Stimulated activated CD4-positive, alpha-beta T cell treated with anti-CD3 and anti-CD28 coated beads, Interleukin-1b, Interleukin-23, amount 100 ng/mL, for 1 hour (primary cell): ENCODE data around the gene RNF186.
"Not testable (repeated sequence)": the region's sequence is repeated elsewhere in the genome, so short reads cannot be mapped to it uniquely, and the experiment has no call there.

Source experiments
- DNase-seq, 2 donors: peaks; one replicate each; pipeline ENCODE4 v3.0.0-alpha.2; 2020; ENCODE audit warnings: low read depth in 2 of 2

The RNF186 gene, protein sequence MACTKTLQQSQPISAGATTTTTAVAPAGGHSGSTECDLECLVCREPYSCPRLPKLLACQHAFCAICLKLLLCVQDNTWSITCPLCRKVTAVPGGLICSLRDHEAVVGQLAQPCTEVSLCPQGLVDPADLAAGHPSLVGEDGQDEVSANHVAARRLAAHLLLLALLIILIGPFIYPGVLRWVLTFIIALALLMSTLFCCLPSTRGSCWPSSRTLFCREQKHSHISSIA

GRCh38 chr1:19814681-19815503, at the start of gene RNF186:
RNF186 (minus strand) TSS chr1:19815283; CDS start chr1:19815101, 182 bp downstream.
- no peak for DNase-seq

- no peak for DNase-seq
Measured at GRCh38 chr1:19864570-19865160, 49.6 kb upstream of the RNF186 start.

- DNase-seq = no peak
Measured at GRCh38 chr1:19862944-19863343, 47.9 kb upstream of the RNF186 start.

- DNase-seq = no peak
Measured at GRCh38 chr1:19861842-19862530, 46.9 kb upstream of the RNF186 start.

GRCh38 chr1:19861034-19861433, 46.0 kb upstream of the RNF186 start:
- DNase-seq = no peak

- DNase-seq = no peak
Measured at GRCh38 chr1:19860418-19860817, 45.3 kb upstream of the RNF186 start.

DNA sequence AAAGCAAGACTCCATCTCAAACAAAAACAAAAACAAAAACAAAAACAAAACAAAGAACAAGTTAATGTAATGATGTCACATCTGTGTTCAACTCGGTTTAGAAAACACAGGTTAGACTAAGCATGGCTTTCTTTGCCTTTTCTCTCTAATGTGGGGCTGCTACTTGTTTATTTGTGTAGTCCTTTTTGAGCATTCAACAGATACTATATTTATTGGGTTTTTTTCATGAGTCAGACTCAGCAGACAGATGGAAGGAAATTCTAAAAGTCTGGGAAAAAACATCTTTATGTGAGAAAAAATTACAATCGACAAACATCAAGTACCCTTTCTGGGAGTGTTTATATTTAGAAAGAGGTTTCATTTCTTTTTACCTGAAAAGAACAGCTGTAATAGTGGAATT, 44.8 kb upstream of the RNF186 start:
- no peak for DNase-seq

DNA sequence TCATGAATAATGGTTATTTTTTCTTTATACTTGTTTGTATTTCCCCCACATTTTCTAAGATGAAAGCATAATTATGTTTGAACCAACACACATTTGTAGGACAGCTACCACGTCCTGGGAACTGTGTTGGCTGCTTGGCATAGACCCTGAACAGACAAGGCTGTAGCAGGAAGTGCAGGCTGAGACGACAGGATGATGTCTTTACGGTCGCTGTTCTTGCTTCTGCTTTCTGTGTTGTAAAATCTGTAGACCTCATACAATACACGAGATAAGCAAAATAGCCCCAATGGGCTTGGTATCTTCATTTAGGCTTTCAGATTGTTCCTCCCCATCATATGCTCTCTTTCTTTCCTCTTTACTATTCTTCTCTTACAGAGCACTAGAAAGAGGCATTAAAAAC, 43.8 kb upstream of the RNF186 start:
- DNase-seq = no peak

GRCh38 chr1:19854866-19855265, 39.8 kb upstream of the RNF186 start:
- DNase-seq = no peak

- no peak for DNase-seq
Measured at GRCh38 chr1:19852036-19852435, 37.0 kb upstream of the RNF186 start.

GRCh38 chr1:19850214-19850613, 35.1 kb upstream of the RNF186 start:
- no peak for DNase-seq

- not testable (repeated sequence) for DNase-seq
Measured at GRCh38 chr1:19849307-19849706, 34.2 kb upstream of the RNF186 start.

DNA sequence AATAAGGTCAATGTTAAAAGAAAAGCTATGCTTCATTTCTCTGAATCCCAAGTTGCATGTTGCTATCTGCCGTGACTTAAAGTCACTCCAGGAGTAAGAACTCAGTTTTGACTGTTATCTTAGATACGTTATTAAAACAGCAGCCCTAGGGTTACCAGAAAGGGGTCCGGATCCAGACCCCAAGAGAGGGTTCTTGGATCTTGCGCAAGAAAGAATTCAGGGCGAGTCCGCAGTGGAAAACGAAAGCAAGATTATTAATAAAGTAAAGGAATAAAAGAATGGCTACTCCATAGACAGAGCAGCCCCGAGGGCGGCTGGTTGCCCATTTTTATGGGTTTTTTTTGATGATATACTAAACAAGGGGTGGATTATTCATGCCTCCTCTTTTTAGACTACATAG, 32.3 kb upstream of the RNF186 start:
- not testable (repeated sequence) for DNase-seq

DNA sequence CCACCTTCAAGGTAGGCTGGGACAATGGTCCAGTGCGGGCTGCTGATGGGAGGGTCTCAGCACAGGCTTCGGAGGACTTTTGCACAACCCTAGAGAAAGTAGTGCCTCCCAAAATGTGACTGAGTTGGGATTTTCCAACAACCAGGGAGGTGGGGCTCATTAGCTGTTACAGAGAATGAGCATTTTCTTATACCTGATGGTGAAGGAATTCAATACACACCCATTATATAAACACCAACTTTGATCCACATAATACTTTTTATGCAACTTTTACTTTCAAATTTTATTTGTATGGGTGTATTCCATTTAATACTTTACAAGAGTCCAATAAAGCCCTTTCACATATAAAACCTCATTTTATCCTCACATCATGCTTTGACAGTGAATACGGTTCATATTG, 31.3 kb upstream of the RNF186 start:
- DNase-seq = no peak

- DNase-seq = no peak
Measured at GRCh38 chr1:19845555-19845954, 30.5 kb upstream of the RNF186 start.

DNA sequence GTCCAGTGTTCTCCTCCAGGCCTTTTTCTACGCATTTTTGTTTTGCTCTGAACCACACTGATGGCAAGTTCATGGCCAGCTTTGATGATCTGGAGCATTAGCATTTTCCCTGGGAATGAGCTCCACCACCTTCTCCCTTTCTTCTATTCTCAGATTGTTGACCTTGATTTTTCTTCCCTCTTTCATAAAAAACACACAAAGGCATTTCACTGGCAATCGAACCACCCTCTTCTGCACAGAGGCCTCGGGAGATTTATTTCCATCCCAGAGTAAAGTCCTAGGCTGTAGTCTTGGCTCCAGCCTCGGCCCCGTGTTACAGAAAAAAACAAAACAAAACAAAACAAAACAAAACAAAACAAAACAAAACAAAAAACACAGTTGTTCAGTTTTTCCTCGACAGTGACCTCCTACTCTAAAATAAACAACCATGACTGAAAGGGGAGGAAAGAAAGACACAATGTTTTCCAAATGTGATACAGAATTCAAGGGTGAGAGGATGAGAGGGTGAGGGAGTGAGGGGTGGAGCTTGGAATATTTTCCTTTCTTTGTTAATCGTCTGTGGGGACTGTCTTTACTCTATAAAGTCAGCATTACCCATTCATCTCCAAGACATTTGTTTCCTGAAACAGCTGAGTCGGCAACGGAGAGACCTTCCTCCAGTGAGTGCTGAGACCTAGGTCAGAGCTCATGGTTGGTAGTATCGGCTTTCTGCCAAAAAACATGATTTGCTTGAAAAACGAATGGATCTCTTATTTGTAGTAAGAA, 29.8 kb upstream of the RNF186 start:
- no peak for DNase-seq

- no peak for DNase-seq
Measured at GRCh38 chr1:19840228-19840627, 25.1 kb upstream of the RNF186 start.

GRCh38 chr1:19837866-19838265, 22.8 kb upstream of the RNF186 start:
- DNase-seq = no peak

- DNase-seq = no peak
Measured at GRCh38 chr1:19835578-19835977, 20.5 kb upstream of the RNF186 start.

- no peak for DNase-seq
Measured at GRCh38 chr1:19831441-19831840, 16.4 kb upstream of the RNF186 start.

DNA sequence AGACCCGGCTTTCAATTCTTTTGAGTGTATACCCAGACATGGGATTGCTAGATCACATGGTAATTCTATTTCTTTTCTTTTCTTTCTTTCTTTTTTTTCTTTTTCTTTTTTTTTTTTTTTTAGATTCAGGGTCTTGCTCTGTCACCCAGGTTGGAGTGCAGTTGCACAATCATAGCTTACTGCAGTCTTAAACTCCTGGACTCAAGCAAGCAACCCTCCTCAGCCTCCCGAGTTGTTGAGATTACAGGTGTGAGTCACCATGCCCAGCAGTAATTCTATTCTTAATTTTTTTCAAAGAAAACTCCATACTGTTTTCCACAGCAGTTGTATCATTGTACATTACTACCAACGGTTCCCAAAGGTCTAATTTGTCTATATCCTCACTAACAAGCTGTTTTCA, 13.5 kb upstream of the RNF186 start:
- DNase-seq = no peak

DNA sequence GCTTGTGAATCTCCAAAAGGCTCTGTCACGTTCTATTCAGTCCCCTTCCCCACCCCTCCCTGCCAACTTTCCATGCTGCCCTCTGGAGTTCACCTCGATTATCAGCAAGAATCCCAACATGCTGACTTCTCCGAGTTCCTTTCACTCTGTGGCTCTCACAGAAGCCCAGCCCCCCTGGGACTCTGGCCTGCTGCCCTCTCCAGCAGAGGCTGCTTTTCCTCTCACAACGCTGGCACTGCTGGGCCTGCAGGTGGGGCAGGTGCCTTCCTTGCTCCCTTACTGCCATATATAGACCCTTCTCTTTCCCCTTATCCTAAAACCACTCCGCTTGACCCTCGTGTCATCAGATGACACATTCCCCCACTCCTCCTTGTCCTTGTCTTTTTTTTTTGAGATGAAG, 10.2 kb upstream of the RNF186 start:
- DNase-seq = no peak
